ENCODE results near the gene GPR52.

Gene GPR52

GRCh38 chr1:174448531-174448883, 743 bp downstream of the GPR52 start:
- peak overlapping the region; percentile 8 for H3K27ac ChIP-seq
- H3K4me1 ChIP-seq, result no peaks in the 10 kb centered on the region
- no peaks in the 10 kb centered on the region for H3K9me3 ChIP-seq (ENCODE audit: control insufficient read depth, low read length)
- no peaks in the 10 kb centered on the region for H3K27me3 ChIP-seq (ENCODE audit: control insufficient read depth, insufficient read depth, low read length)
- no peak for TF ChIP-seq CTCF (IDR thresholded peaks at IDR 0.05)
- H3K9ac ChIP-seq, result no peak overlapping the region
- H3K4me2 ChIP-seq (ENCODE audit: low read length), result no peak overlapping the region
- no peak overlapping the region for H2AFZ ChIP-seq
- no peaks in the 10 kb centered on the region for H3K79me2 ChIP-seq
- H3K4me3 ChIP-seq (ENCODE audit: low read depth, low read length), result no peak overlapping the region
- no peaks in the 10 kb centered on the region for H3K36me3 ChIP-seq (ENCODE audit: control insufficient read depth, insufficient read depth, low read length)

GRCh38 chr1:174448974-174449373, 1.2 kb downstream of the GPR52 start:
- no peak for TF ChIP-seq CTCF (IDR thresholded peaks at IDR 0.05)
- H3K36me3 ChIP-seq (ENCODE audit: control insufficient read depth, insufficient read depth, low read length), result no peaks in the 10 kb centered on the region
- no peaks in the 10 kb centered on the region for H3K79me2 ChIP-seq
- no peaks in the 10 kb centered on the region for H3K27me3 ChIP-seq (ENCODE audit: control insufficient read depth, insufficient read depth, low read length)
- no peak overlapping the region for H2AFZ ChIP-seq
- H3K4me2 ChIP-seq (ENCODE audit: low read length), result no peak overlapping the region
- H3K4me1 ChIP-seq, result no peaks in the 10 kb centered on the region
- peak overlapping the region; percentile 8 for H3K27ac ChIP-seq
- H3K4me3 ChIP-seq (ENCODE audit: low read depth, low read length), result no peak overlapping the region
- no peaks in the 10 kb centered on the region for H3K9me3 ChIP-seq (ENCODE audit: control insufficient read depth, low read length)
- H3K9ac ChIP-seq, result no peak overlapping the region

GRCh38 chr1:174451408-174451807, 3.6 kb downstream of the GPR52 start:
- Histone ChIP-seq H3K4me1 (no peaks in the 10 kb centered on the region), H3K36me3 (ENCODE audit: control insufficient read depth, insufficient read depth, low read length) (no peaks in the 10 kb centered on the region), H3K4me2 (ENCODE audit: low read length) (no peak overlapping the region), H3K4me3 (ENCODE audit: low read depth, low read length) (no peak overlapping the region), H3K9me3 (ENCODE audit: control insufficient read depth, low read length) (no peaks in the 10 kb centered on the region), H3K79me2 (no peaks in the 10 kb centered on the region), H3K27ac (no peak overlapping the region), H2AFZ (no peak overlapping the region), H3K9ac (no peak overlapping the region), H3K27me3 (ENCODE audit: control insufficient read depth, insufficient read depth, low read length) (no peaks in the 10 kb centered on the region)
- no peak for TF ChIP-seq CTCF (IDR thresholded peaks at IDR 0.05)

- no peak for TF ChIP-seq CTCF (IDR thresholded peaks at IDR 0.05)
- Histone ChIP-seq H3K27me3 (ENCODE audit: control insufficient read depth, insufficient read depth, low read length) (no peaks in the 10 kb centered on the region), H2AFZ (no peak overlapping the region), H3K4me2 (ENCODE audit: low read length) (no peak overlapping the region), H3K36me3 (ENCODE audit: control insufficient read depth, insufficient read depth, low read length) (no peaks in the 10 kb centered on the region), H3K27ac (no peak overlapping the region), H3K9me3 (ENCODE audit: control insufficient read depth, low read length) (no peaks in the 10 kb centered on the region), H3K9ac (no peak overlapping the region), H3K79me2 (no peaks in the 10 kb centered on the region), H3K4me3 (ENCODE audit: low read depth, low read length) (no peak overlapping the region), H3K4me1 (no peaks in the 10 kb centered on the region)
These were observed 18.1 kb downstream of the GPR52 start for GRCh38 chr1:174465855-174466254.

- Histone ChIP-seq H3K36me3 (ENCODE audit: control insufficient read depth, insufficient read depth, low read length) (no peaks in the 10 kb centered on the region), H3K9ac (no peak overlapping the region), H3K79me2 (no peaks in the 10 kb centered on the region), H3K9me3 (ENCODE audit: control insufficient read depth, low read length) (no peaks in the 10 kb centered on the region), H3K4me2 (ENCODE audit: low read length) (no peak overlapping the region), H3K27me3 (ENCODE audit: control insufficient read depth, insufficient read depth, low read length) (no peaks in the 10 kb centered on the region), H2AFZ (no peak overlapping the region), H3K4me1 (no peaks in the 10 kb centered on the region), H3K4me3 (ENCODE audit: low read depth, low read length) (no peak overlapping the region), H3K27ac (no peak overlapping the region)
- no peak for TF ChIP-seq CTCF (IDR thresholded peaks at IDR 0.05)
These were observed 18.8 kb downstream of the GPR52 start for GRCh38 chr1:174466607-174467006.

Measured in parathyroid adenoma (tissue), 2 donors.